Measurements from ENCODE around the gene CCNYL1. TPM values are rescaled to one million over a fixed set of nuclear protein-coding genes. Genes with fewer than 3 reads are reported as not detected.

CCNYL1 gene
- total and polyA plus RNA-seq, 2 donors (not counting 1 experiment from before 2014, with no cell fraction given), result 8.8 to 18.4 TPM

GRCh38 chr2:207783514-207783913 lies 72.1 kb downstream of the CCNYL1 start:
- Histone ChIP-seq H3K36me3 (ENCODE audit: control insufficient read depth, insufficient read depth, low read length) (no peaks in the 10 kb centered on the region), H3K27me3 (ENCODE audit: control insufficient read depth, insufficient read depth, low read length) (peaks cover 3% of the 10 kb centered on the region), H3K27ac (ENCODE audit: insufficient read depth, low read length) (no peak overlapping the region), H3K4me2 (ENCODE audit: extremely low read depth, insufficient read depth, low read length) (no peak overlapping the region), H3K9ac (ENCODE audit: insufficient read depth, low read length) (no peak overlapping the region), H4K20me1 (ENCODE audit: control insufficient read depth, extremely low read depth, insufficient read depth, low read length) (no peaks in the 10 kb centered on the region), H3K9me3 (ENCODE audit: control insufficient read depth, insufficient read depth, low read depth, low read length) (no peaks in the 10 kb centered on the region), H3K79me2 (ENCODE audit: control insufficient read depth, insufficient read depth, low read length) (no peaks in the 10 kb centered on the region), H3K4me1 (ENCODE audit: control insufficient read depth, extremely low read depth, insufficient read depth, low read length) (no peaks in the 10 kb centered on the region), H2AFZ (ENCODE audit: low read length) (no peak overlapping the region), H3K4me3 (replicated peaks in 1 of 4; ENCODE audit: control extremely low read depth in 1 of 4, insufficient read depth in 1 of 4, low read depth in 3 of 4, low read length in 4 of 4) (no peak overlapping the region)
- no peak for DNase-seq (ENCODE audit: low read depth in 2 of 2)
- TF ChIP-seq CTCF (conservative IDR thresholded peaks at IDR 0.05 in 1 of 2, IDR thresholded peaks at IDR 0.05 in 1 of 2; ENCODE audit: low read depth in 1 of 2, low read length in 2 of 2) (no peak), EZH2 (IDR thresholded peaks at IDR 0.05; ENCODE audit: low read length, missing control alignments) (no peak)

- H3K79me2 ChIP-seq (ENCODE audit: control insufficient read depth, insufficient read depth, low read length), result no peaks in the 10 kb centered on the region
- no peak overlapping the region for H3K4me2 ChIP-seq (ENCODE audit: extremely low read depth, insufficient read depth, low read length)
- peaks cover 3% of the 10 kb centered on the region for H3K27me3 ChIP-seq (ENCODE audit: control insufficient read depth, insufficient read depth, low read length)
- no peak overlapping the region for H3K9ac ChIP-seq (ENCODE audit: insufficient read depth, low read length)
- no peak overlapping the region for H3K27ac ChIP-seq (ENCODE audit: insufficient read depth, low read length)
- no peaks in the 10 kb centered on the region for H3K36me3 ChIP-seq (ENCODE audit: control insufficient read depth, insufficient read depth, low read length)
- no peak overlapping the region for H2AFZ ChIP-seq (ENCODE audit: low read length)
- DNase-seq (ENCODE audit: low read depth in 2 of 2), result no peak
- no peak overlapping the region for H3K4me3 ChIP-seq (replicated peaks in 1 of 4; ENCODE audit: control extremely low read depth in 1 of 4, insufficient read depth in 1 of 4, low read depth in 3 of 4, low read length in 4 of 4)
- no peaks in the 10 kb centered on the region for H4K20me1 ChIP-seq (ENCODE audit: control insufficient read depth, extremely low read depth, insufficient read depth, low read length)
- no peaks in the 10 kb centered on the region for H3K9me3 ChIP-seq (ENCODE audit: control insufficient read depth, insufficient read depth, low read depth, low read length)
- TF ChIP-seq CTCF (conservative IDR thresholded peaks at IDR 0.05 in 1 of 2, IDR thresholded peaks at IDR 0.05 in 1 of 2; ENCODE audit: low read depth in 1 of 2, low read length in 2 of 2) (no peak), EZH2 (IDR thresholded peaks at IDR 0.05; ENCODE audit: low read length, missing control alignments) (no peak)
- H3K4me1 ChIP-seq (ENCODE audit: control insufficient read depth, extremely low read depth, insufficient read depth, low read length), result no peaks in the 10 kb centered on the region
Observed at GRCh38 chr2:207784898-207785297, 73.5 kb downstream of the CCNYL1 start.

- Histone ChIP-seq H3K36me3 (ENCODE audit: control insufficient read depth, insufficient read depth, low read length) (no peaks in the 10 kb centered on the region), H3K9ac (ENCODE audit: insufficient read depth, low read length) (no peak overlapping the region), H3K4me1 (ENCODE audit: control insufficient read depth, extremely low read depth, insufficient read depth, low read length) (no peaks in the 10 kb centered on the region), H4K20me1 (ENCODE audit: control insufficient read depth, extremely low read depth, insufficient read depth, low read length) (no peaks in the 10 kb centered on the region), H3K79me2 (ENCODE audit: control insufficient read depth, insufficient read depth, low read length) (no peaks in the 10 kb centered on the region), H3K27ac (ENCODE audit: insufficient read depth, low read length) (no peak overlapping the region), H3K27me3 (ENCODE audit: control insufficient read depth, insufficient read depth, low read length) (no peaks in the 10 kb centered on the region), H3K9me3 (ENCODE audit: control insufficient read depth, insufficient read depth, low read depth, low read length) (no peaks in the 10 kb centered on the region), H3K4me3 (replicated peaks in 1 of 4; ENCODE audit: control extremely low read depth in 1 of 4, insufficient read depth in 1 of 4, low read depth in 3 of 4, low read length in 4 of 4) (no peak overlapping the region), H2AFZ (ENCODE audit: low read length) (no peak overlapping the region), H3K4me2 (ENCODE audit: extremely low read depth, insufficient read depth, low read length) (no peak overlapping the region)
- no peak for DNase-seq (ENCODE audit: low read depth in 2 of 2)
- no peak for TF ChIP-seq CTCF (conservative IDR thresholded peaks at IDR 0.05 in 1 of 2, IDR thresholded peaks at IDR 0.05 in 1 of 2; ENCODE audit: low read depth in 1 of 2, low read length in 2 of 2)
- TF ChIP-seq EZH2 (IDR thresholded peaks at IDR 0.05; ENCODE audit: low read length, missing control alignments), result no peak
Observed at GRCh38 chr2:207787017-207787416, 75.6 kb downstream of the CCNYL1 start.

All from fibroblast of lung (primary cell).